ENCODE results near the gene WDR70. TPM values are rescaled to one million over a fixed set of nuclear protein-coding genes. Genes with fewer than 3 reads are reported as not detected.
"Not testable (repeated sequence)": the region's sequence is repeated elsewhere in the genome, so short reads cannot be mapped to it uniquely, and the experiment has no call there.

The WDR70 gene
- total RNA-seq, 1 donor from 2014 or later, result 28.9 TPM

DNA sequence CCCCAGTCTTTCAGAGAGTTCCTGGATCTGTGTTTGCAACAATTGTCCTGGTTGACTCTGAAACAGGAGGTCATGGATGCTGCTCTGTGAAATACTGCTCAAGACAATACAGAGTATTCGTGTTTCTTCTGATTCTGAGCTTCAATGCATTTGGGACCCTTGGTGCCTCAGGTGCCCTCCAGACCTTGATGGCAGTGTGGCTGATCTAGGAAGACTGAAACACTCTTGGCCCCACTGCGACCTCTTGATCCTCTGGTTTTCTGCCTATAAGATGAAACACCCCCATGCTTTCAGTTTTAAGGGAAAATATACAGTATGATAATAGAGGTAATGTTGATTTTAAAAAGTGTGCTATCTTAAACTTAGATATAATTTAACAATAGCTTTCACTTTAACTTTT, 393.1 kb downstream of the WDR70 start:
- Mint-ChIP-seq H3K4me1 (ENCODE audit: unreplicated experiment) (no peaks in the 10 kb centered on the region), H3K27me3 (ENCODE audit: unreplicated experiment) (no peaks in the 10 kb centered on the region), H3K4me3 (ENCODE audit: unreplicated experiment) (no peak overlapping the region), H3K9me3 (ENCODE audit: unreplicated experiment) (no peaks in the 10 kb centered on the region), H3K27ac (ENCODE audit: unreplicated experiment) (no peak overlapping the region), H3K36me3 (ENCODE audit: low read depth, unreplicated experiment) (peaks cover 4% of the 10 kb centered on the region)
- TF ChIP-seq, protein P1, sequence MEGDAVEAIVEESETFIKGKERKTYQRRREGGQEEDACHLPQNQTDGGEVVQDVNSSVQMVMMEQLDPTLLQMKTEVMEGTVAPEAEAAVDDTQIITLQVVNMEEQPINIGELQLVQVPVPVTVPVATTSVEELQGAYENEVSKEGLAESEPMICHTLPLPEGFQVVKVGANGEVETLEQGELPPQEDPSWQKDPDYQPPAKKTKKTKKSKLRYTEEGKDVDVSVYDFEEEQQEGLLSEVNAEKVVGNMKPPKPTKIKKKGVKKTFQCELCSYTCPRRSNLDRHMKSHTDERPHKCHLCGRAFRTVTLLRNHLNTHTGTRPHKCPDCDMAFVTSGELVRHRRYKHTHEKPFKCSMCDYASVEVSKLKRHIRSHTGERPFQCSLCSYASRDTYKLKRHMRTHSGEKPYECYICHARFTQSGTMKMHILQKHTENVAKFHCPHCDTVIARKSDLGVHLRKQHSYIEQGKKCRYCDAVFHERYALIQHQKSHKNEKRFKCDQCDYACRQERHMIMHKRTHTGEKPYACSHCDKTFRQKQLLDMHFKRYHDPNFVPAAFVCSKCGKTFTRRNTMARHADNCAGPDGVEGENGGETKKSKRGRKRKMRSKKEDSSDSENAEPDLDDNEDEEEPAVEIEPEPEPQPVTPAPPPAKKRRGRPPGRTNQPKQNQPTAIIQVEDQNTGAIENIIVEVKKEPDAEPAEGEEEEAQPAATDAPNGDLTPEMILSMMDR (IDR thresholded peaks at IDR 0.05; ENCODE audit: unreplicated experiment), result no peak
- no peak for DNase-seq (ENCODE audit: low spot score)

DNA sequence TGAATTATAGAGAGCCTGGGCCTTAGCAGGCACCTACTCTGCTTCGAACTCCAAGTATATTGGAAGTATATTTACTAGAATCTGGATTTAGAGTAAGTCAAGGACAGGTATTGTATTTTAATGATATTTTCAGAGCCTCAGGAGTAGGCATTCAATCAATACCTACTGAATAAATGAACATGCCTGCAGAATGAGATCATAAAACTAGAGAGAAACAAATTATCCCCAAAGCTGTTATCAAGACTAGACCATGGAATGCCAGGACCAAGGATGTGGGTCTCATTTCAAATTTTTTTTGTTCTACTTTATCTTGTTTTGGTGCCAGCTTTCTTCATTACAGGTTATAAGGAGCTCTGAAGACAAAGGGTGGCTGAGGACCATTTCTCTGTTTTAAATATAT, 394.7 kb downstream of the WDR70 start:
- no peaks in the 10 kb centered on the region for H3K9me3 Mint-ChIP-seq (ENCODE audit: unreplicated experiment)
- DNase-seq (ENCODE audit: low spot score), result no peak
- peaks cover 4% of the 10 kb centered on the region for H3K36me3 Mint-ChIP-seq (ENCODE audit: low read depth, unreplicated experiment)
- H3K27me3 Mint-ChIP-seq (ENCODE audit: unreplicated experiment), result no peaks in the 10 kb centered on the region
- no peak overlapping the region for H3K4me3 Mint-ChIP-seq (ENCODE audit: unreplicated experiment)
- TF ChIP-seq, protein P1 (IDR thresholded peaks at IDR 0.05; ENCODE audit: unreplicated experiment), result no peak
- no peaks in the 10 kb centered on the region for H3K4me1 Mint-ChIP-seq (ENCODE audit: unreplicated experiment)
- no peak overlapping the region for H3K27ac Mint-ChIP-seq (ENCODE audit: unreplicated experiment)

DNA sequence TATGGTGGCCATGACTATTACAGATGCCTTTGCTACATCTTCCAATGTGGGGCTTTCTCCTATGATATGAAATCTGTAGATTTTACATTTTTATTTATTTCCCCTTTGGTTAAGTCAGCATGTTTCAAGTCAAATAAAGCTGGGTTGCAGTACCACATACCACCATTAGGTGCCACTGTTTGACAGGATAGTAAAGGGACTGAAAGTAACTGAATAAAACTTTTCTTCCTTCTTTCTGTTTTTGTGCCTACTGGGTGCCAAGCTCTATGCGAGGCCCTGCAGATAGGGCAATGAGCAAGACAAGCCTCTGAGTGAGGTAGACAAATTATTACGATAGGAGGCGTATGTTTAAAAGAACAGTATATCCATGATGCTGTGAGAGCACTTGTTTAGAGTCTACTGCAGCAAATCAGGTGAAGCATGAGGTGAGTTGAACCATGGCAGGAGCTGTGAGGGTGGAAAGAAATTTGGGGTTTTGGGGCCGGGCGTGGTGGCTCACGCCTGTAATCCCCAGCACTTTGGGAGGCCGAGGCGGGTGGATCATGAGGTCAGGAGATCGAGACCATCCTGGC, 395.9 kb downstream of the WDR70 start:
- peaks cover 4% of the 10 kb centered on the region for H3K36me3 Mint-ChIP-seq (ENCODE audit: low read depth, unreplicated experiment)
- no peak overlapping the region for H3K27ac Mint-ChIP-seq (ENCODE audit: unreplicated experiment)
- DNase-seq (ENCODE audit: low spot score), result no peak
- no peaks in the 10 kb centered on the region for H3K4me1 Mint-ChIP-seq (ENCODE audit: unreplicated experiment)
- H3K4me3 Mint-ChIP-seq (ENCODE audit: unreplicated experiment), result no peak overlapping the region
- H3K27me3 Mint-ChIP-seq (ENCODE audit: unreplicated experiment), result no peaks in the 10 kb centered on the region
- TF ChIP-seq, protein P1 (IDR thresholded peaks at IDR 0.05; ENCODE audit: unreplicated experiment), result peak; percentile 88
- no peaks in the 10 kb centered on the region for H3K9me3 Mint-ChIP-seq (ENCODE audit: unreplicated experiment)

DNA sequence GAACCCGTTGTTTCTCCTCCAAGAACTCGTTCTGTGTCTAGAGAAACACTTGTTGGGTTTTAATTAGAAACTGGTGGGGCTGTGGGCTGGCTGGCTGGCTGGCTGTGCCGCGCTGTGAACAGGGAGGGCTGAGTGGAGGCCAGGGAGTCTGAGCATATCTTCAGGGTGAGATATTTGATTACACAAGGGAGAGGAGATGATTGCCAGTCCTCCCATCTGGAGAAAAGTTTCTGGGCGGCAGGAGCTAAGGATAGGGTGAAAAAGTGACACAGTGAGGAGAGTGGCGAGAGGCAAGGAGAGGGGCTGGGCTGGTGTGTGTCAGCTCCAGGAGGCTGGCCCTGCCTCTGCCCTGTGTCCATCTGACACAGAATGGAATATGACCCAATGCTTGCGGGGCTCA, 397.7 kb downstream of the WDR70 start:
- H3K27me3 Mint-ChIP-seq (ENCODE audit: unreplicated experiment), result no peaks in the 10 kb centered on the region
- H3K4me1 Mint-ChIP-seq (ENCODE audit: unreplicated experiment), result no peaks in the 10 kb centered on the region
- no peaks in the 10 kb centered on the region for H3K9me3 Mint-ChIP-seq (ENCODE audit: unreplicated experiment)
- H3K27ac Mint-ChIP-seq (ENCODE audit: unreplicated experiment), result peak overlapping the region; percentile 11
- no peak for DNase-seq (ENCODE audit: low spot score)
- peaks cover 4% of the 10 kb centered on the region for H3K36me3 Mint-ChIP-seq (ENCODE audit: low read depth, unreplicated experiment)
- TF ChIP-seq, protein P1 (IDR thresholded peaks at IDR 0.05; ENCODE audit: unreplicated experiment), result no peak
- H3K4me3 Mint-ChIP-seq (ENCODE audit: unreplicated experiment), result no peak overlapping the region

DNA sequence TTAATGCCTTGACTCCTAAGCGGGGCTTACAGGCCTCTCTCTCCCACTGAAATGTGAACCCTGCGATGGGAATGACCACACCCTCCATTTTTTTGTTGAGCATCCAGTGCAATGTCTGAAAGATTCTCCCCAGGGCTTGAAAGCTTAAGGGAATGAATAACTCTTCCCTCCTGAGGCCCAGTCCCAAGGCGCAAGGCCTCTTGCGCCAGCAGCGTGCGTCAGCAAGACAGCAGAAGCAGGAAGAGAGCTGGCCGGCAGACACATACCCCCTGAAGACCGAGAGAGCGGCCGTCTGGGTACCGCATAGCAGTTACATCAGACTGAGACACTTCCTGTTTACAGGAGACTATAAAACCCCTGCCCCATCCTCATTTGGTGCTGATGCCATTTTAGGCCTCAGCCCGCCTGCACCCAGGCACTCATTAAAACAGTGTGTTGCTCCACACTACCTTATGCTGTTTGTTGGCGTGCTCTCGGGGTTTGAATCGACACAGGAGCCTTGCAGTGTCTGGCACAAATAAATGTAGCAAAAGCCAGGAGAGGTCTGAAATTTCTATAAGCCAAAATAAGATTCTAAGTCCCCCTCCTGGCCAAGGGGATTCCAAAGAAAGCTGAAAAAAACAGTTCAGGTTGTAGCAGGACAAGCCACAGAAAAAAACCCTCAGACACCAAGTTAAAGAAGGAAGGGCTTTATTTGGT, 398.5 kb downstream of the WDR70 start:
- Mint-ChIP-seq H3K4me3 (ENCODE audit: unreplicated experiment) (no peak overlapping the region), H3K36me3 (ENCODE audit: low read depth, unreplicated experiment) (peaks cover 4% of the 10 kb centered on the region), H3K4me1 (ENCODE audit: unreplicated experiment) (no peaks in the 10 kb centered on the region), H3K9me3 (ENCODE audit: unreplicated experiment) (no peaks in the 10 kb centered on the region), H3K27me3 (ENCODE audit: unreplicated experiment) (no peaks in the 10 kb centered on the region), H3K27ac (ENCODE audit: unreplicated experiment) (no peak overlapping the region)
- TF ChIP-seq, protein P1 (IDR thresholded peaks at IDR 0.05; ENCODE audit: unreplicated experiment), result no peak
- no peak for DNase-seq (ENCODE audit: low spot score)

DNA sequence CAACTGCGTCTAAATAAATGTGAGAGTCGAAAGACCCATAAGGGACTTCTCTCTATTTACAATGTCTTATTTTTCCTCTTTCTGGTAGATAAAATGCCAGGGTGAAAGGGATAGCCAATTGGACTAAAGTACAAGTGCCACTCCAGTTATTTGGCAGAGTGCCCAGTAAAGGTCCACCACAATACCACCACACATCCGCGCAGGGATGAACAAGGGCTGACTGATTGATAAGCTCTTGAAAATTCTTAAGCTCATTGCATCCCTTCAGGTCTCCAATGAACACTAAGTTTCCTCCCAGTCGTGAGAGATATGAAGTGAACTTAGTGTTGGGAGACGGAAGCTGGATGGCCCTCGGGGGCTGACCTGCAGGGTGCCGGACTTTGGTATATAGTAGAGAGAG, 402.3 kb downstream of the WDR70 start:
- not testable (repeated sequence) for H3K36me3 Mint-ChIP-seq (ENCODE audit: low read depth, unreplicated experiment); H3K27ac Mint-ChIP-seq (ENCODE audit: unreplicated experiment); DNase-seq (ENCODE audit: low spot score); H3K4me3 Mint-ChIP-seq (ENCODE audit: unreplicated experiment); H3K27me3 Mint-ChIP-seq (ENCODE audit: unreplicated experiment); H3K4me1 Mint-ChIP-seq (ENCODE audit: unreplicated experiment); H3K9me3 Mint-ChIP-seq (ENCODE audit: unreplicated experiment)

All from endothelial cell (in vitro differentiated cells).